Bronchial epithelial cell (primary cell): Measurements from ENCODE around the gene MYBPC1. TPM values are rescaled to one million over a fixed set of nuclear protein-coding genes. Genes with fewer than 3 reads are reported as not detected.
"Not testable (repeated sequence)": the region's sequence is repeated elsewhere in the genome, so short reads cannot be mapped to it uniquely, and the experiment has no call there.

Experiments
- DNase-seq: peaks from one replicate; pipeline ENCODE4 v3.0.0-alpha.2; 2010; ENCODE audit warnings: low read depth
- FAIRE-seq: peaks from 2 replicates; lab custom pipeline; 2011; peaks lifted over from hg19 to GRCh38; lab: Jason Lieb, UNC
- H3K27me3 ChIP-seq: 2 replicates; pipeline ENCODE4 v1.5.1; 2011; ENCODE audit warnings: low read length; ENCODE audit not compliant: control insufficient read depth, insufficient read depth
- H3K36me3 ChIP-seq: 2 replicates; pipeline ENCODE4 v1.5.1; 2011; ENCODE audit warnings: low read length; ENCODE audit not compliant: control insufficient read depth, insufficient read depth
- H3K4me3 ChIP-seq: 2 replicates; pipeline ENCODE4 v1.5.1; 2011; ENCODE audit warnings: mild to moderate bottlenecking, low read depth, low read length, control low read depth
- total RNA-seq: library from RNA; depleted of rRNA; stranded (reverse); fragments of >200 nt; gene quantifications from 2 replicates; pipeline ENCODE4 v1.2.1, GENCODE V29; 2014
- TF ChIP-seq, protein P1 (sequence below): IDR thresholded peaks from 2 replicates; pipeline ENCODE4 v1.5.1; 2011; ENCODE audit warnings: mild to moderate bottlenecking, moderate library complexity, low read length, control low read depth, inconsistent platforms; ENCODE audit not compliant: insufficient read depth, severe bottlenecking

The MYBPC1 gene
- total RNA-seq, 1 donor from 2014 or later, result not detected

DNA sequence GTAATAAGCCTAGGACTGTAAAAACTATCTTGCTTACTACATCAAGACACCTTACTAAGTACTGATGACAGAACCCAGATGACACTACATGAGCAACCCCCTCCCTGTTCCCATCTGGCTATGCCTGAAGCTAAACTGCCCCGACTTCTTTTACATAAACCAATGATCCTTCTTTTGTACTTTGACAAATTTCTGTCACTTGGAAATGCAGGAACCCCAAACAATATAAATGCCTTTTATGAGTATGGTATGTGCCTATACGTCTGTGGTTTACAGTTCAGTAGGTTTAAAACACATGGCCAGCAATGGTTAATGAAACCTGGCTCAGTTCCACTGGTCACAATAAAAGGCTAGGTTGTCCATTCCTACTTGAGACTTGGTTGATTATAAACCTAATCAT is 138.4 kb downstream of the MYBPC1 start:
- FAIRE-seq, result no peak
- no peaks in the 10 kb centered on the region for H3K27me3 ChIP-seq
- DNase-seq, result no peak
- no peak overlapping the region for H3K4me3 ChIP-seq
- TF ChIP-seq, protein P1, sequence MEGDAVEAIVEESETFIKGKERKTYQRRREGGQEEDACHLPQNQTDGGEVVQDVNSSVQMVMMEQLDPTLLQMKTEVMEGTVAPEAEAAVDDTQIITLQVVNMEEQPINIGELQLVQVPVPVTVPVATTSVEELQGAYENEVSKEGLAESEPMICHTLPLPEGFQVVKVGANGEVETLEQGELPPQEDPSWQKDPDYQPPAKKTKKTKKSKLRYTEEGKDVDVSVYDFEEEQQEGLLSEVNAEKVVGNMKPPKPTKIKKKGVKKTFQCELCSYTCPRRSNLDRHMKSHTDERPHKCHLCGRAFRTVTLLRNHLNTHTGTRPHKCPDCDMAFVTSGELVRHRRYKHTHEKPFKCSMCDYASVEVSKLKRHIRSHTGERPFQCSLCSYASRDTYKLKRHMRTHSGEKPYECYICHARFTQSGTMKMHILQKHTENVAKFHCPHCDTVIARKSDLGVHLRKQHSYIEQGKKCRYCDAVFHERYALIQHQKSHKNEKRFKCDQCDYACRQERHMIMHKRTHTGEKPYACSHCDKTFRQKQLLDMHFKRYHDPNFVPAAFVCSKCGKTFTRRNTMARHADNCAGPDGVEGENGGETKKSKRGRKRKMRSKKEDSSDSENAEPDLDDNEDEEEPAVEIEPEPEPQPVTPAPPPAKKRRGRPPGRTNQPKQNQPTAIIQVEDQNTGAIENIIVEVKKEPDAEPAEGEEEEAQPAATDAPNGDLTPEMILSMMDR, result no peak
- no peaks in the 10 kb centered on the region for H3K36me3 ChIP-seq

DNA sequence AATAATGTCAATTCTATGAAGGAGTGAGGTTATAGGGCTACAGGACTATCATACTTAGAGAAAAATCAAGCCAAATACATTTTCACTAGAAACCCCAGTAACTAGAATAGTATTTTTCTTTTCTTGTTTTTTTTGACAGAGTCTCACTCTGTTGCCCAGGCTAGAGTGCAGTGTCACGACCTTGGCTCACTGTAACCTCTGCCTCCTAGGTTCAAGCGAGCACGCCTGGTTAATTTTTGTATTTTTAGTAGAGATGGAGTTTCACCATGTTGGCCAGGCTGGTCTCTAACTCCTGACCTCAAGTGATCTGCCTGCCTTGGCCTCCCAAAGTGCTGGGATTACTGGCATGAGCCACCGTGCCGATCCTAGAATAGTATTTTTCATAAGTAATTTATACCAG is 139.7 kb downstream of the MYBPC1 start:
- H3K36me3 ChIP-seq, DNase-seq, FAIRE-seq, H3K4me3 ChIP-seq, H3K27me3 ChIP-seq: not testable (repeated sequence)

Other genes with a start within 250 kb of the MYBPC1 start
- gene ARL1, start 187.2 kb upstream of the MYBPC1 start, total RNA-seq, result 51.6 and 73.5 TPM in 2 replicates
- gene SPIC, start 119.6 kb upstream of the MYBPC1 start, total RNA-seq, result not detected in 2 replicates
- 2.3 and 3.2 TPM in 2 replicates for gene CHPT1, start 102.7 kb downstream of the MYBPC1 start, total RNA-seq
- gene SYCP3, start 144.5 kb downstream of the MYBPC1 start, total RNA-seq, result under 0.01 and 0.13 TPM in 2 replicates
- gene GNPTAB, start 236.0 kb downstream of the MYBPC1 start, total RNA-seq, result 15.8 and 16.4 TPM in 2 replicates